GM12891 (cell line): ENCODE results near the gene IQCF2.
"Not testable (repeated sequence)": the region's sequence is repeated elsewhere in the genome, so short reads cannot be mapped to it uniquely, and the experiment has no call there.

ENCODE experiments used
- DNase-seq: peaks from one replicate; pipeline ENCODE4 v3.0.0; 2011; ENCODE audit warnings: low spot score; ENCODE audit not compliant: insufficient read length
- FAIRE-seq: peaks from 2 replicates; lab custom pipeline; 2011; peaks lifted over from hg19 to GRCh38; lab: Jason Lieb, UNC
- PAX5 ChIP-seq: IDR thresholded peaks from 2 replicates; pipeline ENCODE4 v1.6.1; 2011; ENCODE audit warnings: low read length, moderate library complexity, mild to moderate bottlenecking; ENCODE audit not compliant: insufficient read depth, severe bottlenecking
- POLR2A ChIP-seq: IDR thresholded peaks from 2 replicates; pipeline ENCODE4 v1.6.1; 2011; ENCODE audit warnings: low read depth, low read length, control low read depth
- POLR2AphosphoS5 ChIP-seq: IDR thresholded peaks from 2 replicates; pipeline ENCODE4 v1.6.1; 2011; ENCODE audit warnings: low read depth, low read length, control low read depth
- POU2F2 ChIP-seq: IDR thresholded peaks from 2 replicates; pipeline ENCODE4 v1.6.1; 2011; ENCODE audit warnings: low read depth, mild to moderate bottlenecking, control low read depth, low read length, moderate library complexity
- SPI1 ChIP-seq: IDR thresholded peaks from 2 replicates; pipeline ENCODE4 v1.6.1; 2011; ENCODE audit warnings: low read depth, low read length, control low read depth
- TAF1 ChIP-seq: IDR thresholded peaks from 2 replicates; pipeline ENCODE4 v1.6.1; 2011; ENCODE audit warnings: low read depth, low read length, control low read depth

Gene IQCF2

DNA sequence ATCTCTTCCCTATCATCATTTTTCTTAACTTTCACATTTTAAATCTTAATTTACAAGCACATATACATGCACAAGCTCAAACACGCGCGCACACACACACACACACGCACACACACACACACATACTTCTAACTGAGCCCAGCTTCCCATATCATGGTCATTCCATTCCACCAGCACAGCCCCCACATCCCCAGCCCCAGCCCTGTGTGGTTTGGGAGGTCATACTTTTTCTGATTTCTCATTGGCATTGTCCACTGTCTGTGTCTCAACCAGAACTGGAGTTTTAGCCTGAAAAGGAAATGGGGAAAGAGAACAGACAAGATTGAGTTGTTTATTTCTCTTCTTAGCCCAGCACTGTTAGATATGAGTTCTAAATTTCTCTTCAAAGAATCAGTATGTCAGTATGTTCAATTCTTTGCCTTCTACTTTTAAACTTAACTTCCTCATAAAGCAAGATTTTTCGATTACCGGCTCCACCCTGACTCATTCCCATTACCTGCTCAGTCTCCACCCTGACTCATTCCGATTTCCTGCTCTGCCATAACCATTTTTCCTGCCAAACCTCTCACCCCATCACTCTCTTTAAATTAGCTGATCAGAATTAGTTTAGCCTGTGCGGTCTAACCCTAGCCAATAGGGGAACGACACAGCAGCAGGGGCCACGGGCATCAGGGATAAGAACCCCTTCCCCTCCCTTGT is 35.3 kb downstream of the IQCF2 start:
- TF ChIP-seq POU2F2 (no peak), TAF1 (no peak), PAX5 (no peak), POLR2A (no peak), SPI1 (no peak)
- FAIRE-seq (no peak), DNase-seq (no peak)

DNA sequence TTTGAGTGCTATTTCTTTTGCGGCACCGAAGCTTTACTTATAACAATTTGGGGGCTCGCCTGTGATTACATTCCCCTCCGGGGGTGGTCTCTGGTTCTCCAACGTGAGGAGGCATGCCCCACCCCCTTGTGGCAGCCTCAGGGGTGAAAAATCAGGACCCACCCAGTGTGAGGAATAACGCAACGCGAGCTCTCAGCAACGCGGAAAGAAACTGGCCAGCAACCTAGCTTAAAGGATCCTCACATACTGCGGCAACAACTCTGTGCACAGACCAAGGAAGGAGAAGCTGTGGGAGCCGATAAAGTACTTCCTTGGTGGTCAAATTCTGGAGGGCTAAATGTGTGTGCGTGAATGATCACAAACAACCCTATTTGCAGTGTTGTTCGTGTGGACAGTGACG is 36.0 kb downstream of the IQCF2 start:
- TF ChIP-seq PAX5 (no peak), TAF1 (no peak), POU2F2 (no peak), POLR2A (no peak), SPI1 (no peak), POLR2AphosphoS5 (no peak)
- no peak for FAIRE-seq
- DNase-seq = no peak

DNA sequence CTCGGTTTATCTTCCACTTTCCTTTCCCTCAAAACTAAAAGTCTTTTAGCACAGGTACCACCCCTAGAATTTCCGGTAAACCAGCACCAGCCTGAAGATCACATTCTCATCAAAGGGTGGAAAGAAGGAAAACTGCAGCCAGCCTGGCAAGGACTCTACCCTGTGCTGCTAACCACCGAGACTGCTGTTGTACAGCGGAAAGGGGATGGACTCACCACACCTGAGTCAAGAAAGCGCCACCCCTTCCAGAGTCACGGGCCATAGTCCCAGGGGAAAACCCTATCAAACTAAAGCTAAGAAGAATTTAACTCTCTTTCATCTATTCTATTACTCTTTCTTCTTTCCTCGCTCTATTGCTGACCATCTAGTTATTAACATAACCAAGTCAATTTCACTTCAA is 38.6 kb downstream of the IQCF2 start:
- not testable (repeated sequence) for DNase-seq, FAIRE-seq

DNA sequence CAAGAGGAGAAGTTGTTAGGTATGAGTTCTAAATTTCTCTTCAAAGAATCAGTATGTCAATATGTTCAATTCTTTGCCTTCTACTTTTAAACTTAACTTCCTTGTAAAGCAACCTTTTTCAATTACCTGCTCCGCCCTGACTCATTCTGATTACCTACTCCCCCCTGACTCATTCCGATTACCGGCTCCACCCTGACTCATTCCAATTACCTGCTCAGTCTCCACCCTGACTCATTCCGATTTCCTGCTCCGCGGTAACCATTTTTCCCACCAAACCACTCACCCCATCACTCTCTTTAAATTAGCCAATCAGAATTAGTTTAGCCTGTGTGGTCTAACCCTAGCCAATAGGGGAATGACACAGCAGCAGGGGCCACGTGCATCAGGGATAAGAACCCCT is 40.9 kb downstream of the IQCF2 start:
- not testable (repeated sequence) for DNase-seq, FAIRE-seq

DNA sequence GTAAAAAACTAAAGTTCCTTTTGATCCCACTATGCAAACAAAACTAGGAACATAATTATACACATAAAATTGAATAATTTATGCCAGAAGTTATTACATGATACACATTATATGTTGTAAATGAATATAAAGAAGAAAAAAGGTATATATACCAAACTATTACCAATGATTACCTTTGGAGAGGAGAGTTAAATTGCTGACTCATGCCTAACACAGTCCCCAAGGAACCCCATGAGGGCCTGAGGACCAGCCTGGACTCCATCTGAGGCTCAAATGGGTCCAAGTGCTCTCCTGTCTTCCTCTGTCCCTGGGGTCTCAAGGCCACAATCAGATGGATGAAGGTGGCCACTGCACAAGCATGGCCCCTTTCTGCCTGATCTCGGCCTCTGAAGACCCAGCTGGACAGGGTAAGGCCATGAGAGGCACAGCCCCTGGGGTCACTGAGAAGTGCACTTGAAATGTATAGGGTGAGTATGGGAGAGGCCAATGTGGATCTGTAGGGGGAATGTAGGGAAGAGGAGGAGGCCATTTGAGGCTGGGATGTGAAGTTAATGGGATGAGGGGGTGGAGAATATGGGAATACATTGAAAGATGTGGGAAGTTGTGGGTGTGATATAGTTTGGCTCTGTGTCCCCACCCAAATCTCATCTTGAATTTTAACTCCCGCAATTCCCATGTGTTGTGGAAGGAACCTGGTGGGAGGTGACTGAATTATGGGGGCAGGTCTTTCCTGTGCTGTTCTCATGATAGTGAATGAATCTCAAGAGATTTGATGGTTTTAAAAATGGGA is 42.8 kb downstream of the IQCF2 start:
- no peak for DNase-seq
- no peak for FAIRE-seq
- TF ChIP-seq POU2F2 = no peak
- TF ChIP-seq TAF1 = no peak
- no peak for TF ChIP-seq POLR2AphosphoS5
- no peak for TF ChIP-seq SPI1
- no peak for TF ChIP-seq POLR2A
- no peak for TF ChIP-seq PAX5

DNA sequence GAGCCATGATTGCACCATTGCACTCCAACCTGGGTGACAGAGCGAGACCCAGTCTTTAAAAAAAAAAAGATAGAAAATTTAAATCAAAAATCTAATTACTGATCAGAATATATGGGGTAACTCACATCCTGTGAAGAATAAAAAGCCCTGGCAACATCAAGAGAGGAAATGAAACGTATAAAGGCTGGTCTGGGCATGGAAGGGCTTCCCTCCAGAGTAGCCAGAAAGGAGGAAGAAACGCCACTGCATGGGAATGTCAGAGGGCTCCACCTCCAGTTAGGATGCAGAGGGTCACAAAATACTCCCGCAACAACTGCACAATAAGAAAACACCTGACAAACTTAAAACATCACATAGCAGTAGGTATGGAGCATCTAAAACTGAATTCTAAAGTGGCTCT is 46.6 kb downstream of the IQCF2 start:
- no peak for FAIRE-seq
- DNase-seq = no peak
- TF ChIP-seq PAX5 = no peak
